ENCODE measurements around the gene IGFALS.

GRCh38 chr16:1830213-1830612, 36.7 kb upstream of the IGFALS start:
- TF ChIP-seq CTCF (conservative IDR thresholded peaks at IDR 0.05): no peak
- TF ChIP-seq EZH2 (IDR thresholded peaks at IDR 0.05; ENCODE audit: low read depth): no peak
